Neural progenitor cell (in vitro differentiated cells): ENCODE measurements around the gene C15orf39. TPM values are rescaled to one million over a fixed set of nuclear protein-coding genes. Genes with fewer than 3 reads are reported as not detected.

Source experiments
- DNase-seq: peaks from one replicate; pipeline ENCODE4 v3.0.0-alpha.2; 2016; ENCODE audit warnings: low spot score
- H2AFZ ChIP-seq: fragments of 200-600 bp; sonication (generic); replicated peaks from 2 replicates; pipeline ENCODE4 v1.6.1; 2016; ENCODE audit warnings: antibody characterized with exemption
- H3F3A ChIP-seq: fragments of 200-600 bp; sonication (generic); 2 replicates; pipeline ENCODE4 v1.6.1; 2016; ENCODE audit warnings: antibody characterized with exemption, low read depth
- H3K27ac ChIP-seq: fragments of 200-600 bp; sonication (generic); 2 replicates; pipeline ENCODE4 v1.5.1; 2016; ENCODE audit warnings: mild to moderate bottlenecking
- H3K27me3 ChIP-seq: fragments of 200-600 bp; sonication (generic); 2 replicates; pipeline ENCODE4 v1.6.1; 2016; ENCODE audit warnings: mild to moderate bottlenecking, moderate library complexity
- H3K36me3 ChIP-seq: fragments of 200-600 bp; sonication (generic); 2 replicates; pipeline ENCODE4 v1.5.1; 2016
- H3K4me1 ChIP-seq: fragments of 200-600 bp; sonication (generic); 2 replicates; pipeline ENCODE4 v1.6.1; 2016; ENCODE audit warnings: mixed run types
- H3K4me2 ChIP-seq: fragments of 200-600 bp; sonication (generic); 2 replicates; pipeline ENCODE4 v1.6.1; 2016
- H3K4me3 ChIP-seq: fragments of 200-600 bp; sonication (generic); 2 replicates; pipeline ENCODE4 v1.5.1; 2016
- H3K79me2 ChIP-seq: fragments of 200-600 bp; sonication (generic); 2 replicates; pipeline ENCODE4 v1.6.1; 2016; ENCODE audit warnings: low read depth
- H3K9ac ChIP-seq: fragments of 200-600 bp; sonication (generic); 2 replicates; pipeline ENCODE4 v1.6.1; 2016
- H3K9me3 ChIP-seq: fragments of 200-600 bp; sonication (generic); 2 replicates; pipeline ENCODE4 v1.5.1; 2016; ENCODE audit warnings: low read depth
- H4K20me1 ChIP-seq: fragments of 200-600 bp; sonication (generic); 2 replicates; pipeline ENCODE4 v1.6.1; 2016; ENCODE audit warnings: low read depth
- H3K27ac Mint-ChIP-seq: 3 replicates; pipeline ENCODE4 v1.8.0; 2021; ENCODE audit warnings: mixed read lengths
- H3K27me3 Mint-ChIP-seq: 2 replicates; pipeline ENCODE4 v1.8.0; 2022; ENCODE audit warnings: low read depth, mild to moderate bottlenecking, inconsistent platforms, moderate library complexity, mixed read lengths; ENCODE audit not compliant: insufficient read depth
- H3K36me3 Mint-ChIP-seq: 3 replicates; pipeline ENCODE4 v1.8.0; 2021; ENCODE audit warnings: mixed read lengths
- H3K4me1 Mint-ChIP-seq: 3 replicates; pipeline ENCODE4 v1.8.0; 2021; ENCODE audit warnings: mixed read lengths
- H3K4me3 Mint-ChIP-seq: 3 replicates; pipeline ENCODE4 v1.8.0; 2021; ENCODE audit warnings: mild to moderate bottlenecking, moderate library complexity, mixed read lengths
- H3K9me3 Mint-ChIP-seq: 3 replicates; pipeline ENCODE4 v1.8.0; 2020; ENCODE audit warnings: mixed read lengths
- CTCF ChIP-seq: fragments of 200-600 bp; sonication (generic); IDR thresholded peaks from 2 replicates; pipeline ENCODE4 v1.5.1; 2017; ENCODE audit warnings: antibody characterized with exemption, mild to moderate bottlenecking
- EZH2 ChIP-seq: fragments of 200-600 bp; sonication (generic); IDR thresholded peaks from 2 replicates; pipeline ENCODE4 v1.6.1; 2017; ENCODE audit warnings: antibody characterized with exemption, mild to moderate bottlenecking, moderate library complexity
- EZH2phosphoT487 ChIP-seq: fragments of 200-600 bp; sonication (generic); IDR thresholded peaks from 2 replicates; pipeline ENCODE4 v1.6.1; 2017; ENCODE audit warnings: antibody characterized with exemption
- total RNA-seq: library from RNA; depleted of rRNA; stranded (reverse); fragments of >200 nt; gene quantifications from 2 replicates; pipeline ENCODE4 v1.2.3, GENCODE V29; 2015; ENCODE audit warnings: low replicate concordance

The C15orf39 gene
- total RNA-seq, 1 donor from 2014 or later = 1.2 TPM

DNA sequence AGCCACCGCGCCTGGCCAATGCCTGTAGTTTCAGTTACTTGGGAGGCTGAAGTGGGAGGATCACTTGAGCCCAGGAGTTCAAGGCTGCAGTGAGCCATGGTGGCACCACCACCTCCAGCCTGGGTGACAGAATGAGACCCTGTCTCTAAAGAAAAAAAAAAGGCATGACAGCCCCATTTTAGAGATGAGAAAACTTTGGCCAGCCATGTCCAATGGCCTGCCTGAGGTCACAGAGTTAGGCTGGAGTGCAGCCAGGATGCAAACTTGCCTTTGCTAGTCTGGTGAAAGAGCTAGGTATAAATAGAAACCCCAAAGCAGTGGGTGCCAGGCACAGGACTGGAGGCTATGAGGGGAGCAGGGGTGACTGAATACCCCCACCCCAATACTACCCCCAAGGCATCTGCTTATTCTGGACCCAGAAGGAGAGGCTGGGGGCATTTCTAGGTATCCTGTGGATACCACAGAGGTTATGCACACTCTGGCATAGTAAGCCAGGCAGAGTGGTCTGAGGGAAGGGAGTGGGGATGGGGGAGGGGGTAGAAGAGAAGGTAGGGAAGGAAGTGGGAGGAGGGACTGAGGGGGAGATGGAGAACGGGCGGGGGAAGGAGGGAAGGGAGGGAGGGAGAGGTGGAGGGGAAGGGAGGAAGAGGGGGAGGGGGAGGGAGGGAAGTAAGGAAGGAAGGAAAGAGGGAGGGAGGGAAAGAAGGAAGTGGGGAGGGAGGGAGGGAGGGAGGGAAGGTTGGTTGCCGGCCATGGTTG is 16.2 kb upstream of the C15orf39 start:
- H3K79me2 ChIP-seq = no peaks in the 10 kb centered on the region
- DNase-seq = no peak

GRCh38 chr15:75186044-75186443 is 15.6 kb upstream of the C15orf39 start:
- Mint-ChIP-seq H3K36me3 (no peaks in the 10 kb centered on the region), H3K4me1 (peaks cover 10% of the 10 kb centered on the region), H3K4me3 (no peak overlapping the region), H3K9me3 (no peaks in the 10 kb centered on the region), H3K27me3 (peaks cover 10% of the 10 kb centered on the region), H3K27ac (no peak overlapping the region)
- DNase-seq = no peak
- H3K36me3 ChIP-seq = no peaks in the 10 kb centered on the region
- no peaks in the 10 kb centered on the region for H3F3A ChIP-seq
- peaks cover 16% of the 10 kb centered on the region for H3K4me1 ChIP-seq
- no peak overlapping the region for H2AFZ ChIP-seq
- H3K27me3 ChIP-seq = no peaks in the 10 kb centered on the region
- H3K4me3 ChIP-seq = no peak overlapping the region
- no peak overlapping the region for H3K4me2 ChIP-seq
- no peaks in the 10 kb centered on the region for H3K9me3 ChIP-seq
- no peaks in the 10 kb centered on the region for H3K79me2 ChIP-seq
- no peak overlapping the region for H3K9ac ChIP-seq
- no peaks in the 10 kb centered on the region for H4K20me1 ChIP-seq
- TF ChIP-seq EZH2phosphoT487 = no peak
- TF ChIP-seq EZH2 = no peak
- TF ChIP-seq CTCF = no peak
- H3K27ac ChIP-seq = no peak overlapping the region

More for the DNA sequence above, 16.2 kb upstream of the C15orf39 start:
- H3K4me1 Mint-ChIP-seq = peaks cover 15% of the 10 kb centered on the region
- Histone ChIP-seq H3K4me3 (no peak overlapping the region), H3K27ac (no peak overlapping the region), H4K20me1 (no peaks in the 10 kb centered on the region), H3K9me3 (no peaks in the 10 kb centered on the region), H2AFZ (no peak overlapping the region), H3K27me3 (no peaks in the 10 kb centered on the region), H3K9ac (no peak overlapping the region), H3F3A (peaks cover 4% of the 10 kb centered on the region), H3K36me3 (no peaks in the 10 kb centered on the region), H3K4me1 (peaks cover 17% of the 10 kb centered on the region), H3K4me2 (no peak overlapping the region)
- H3K4me3 Mint-ChIP-seq = no peak overlapping the region
- TF ChIP-seq EZH2 (no peak), CTCF (no peak)
- no peaks in the 10 kb centered on the region for H3K9me3 Mint-ChIP-seq
- no peak overlapping the region for H3K27ac Mint-ChIP-seq
- peaks cover 8% of the 10 kb centered on the region for H3K27me3 Mint-ChIP-seq
- H3K36me3 Mint-ChIP-seq = no peaks in the 10 kb centered on the region

- Mint-ChIP-seq H3K27me3 (peaks cover 12% of the 10 kb centered on the region), H3K36me3 (no peaks in the 10 kb centered on the region), H3K4me3 (no peak overlapping the region), H3K4me1 (peaks cover 9% of the 10 kb centered on the region), H3K27ac (no peak overlapping the region), H3K9me3 (no peaks in the 10 kb centered on the region)
- H3K4me3 ChIP-seq = no peak overlapping the region
- H3F3A ChIP-seq = no peaks in the 10 kb centered on the region
- H3K4me1 ChIP-seq = peaks cover 3% of the 10 kb centered on the region
- H3K4me2 ChIP-seq = no peak overlapping the region
- H3K9me3 ChIP-seq = no peaks in the 10 kb centered on the region
- TF ChIP-seq EZH2phosphoT487 (no peak), CTCF (no peak), EZH2 (no peak)
- no peak overlapping the region for H3K9ac ChIP-seq
- H3K79me2 ChIP-seq = no peaks in the 10 kb centered on the region
- no peaks in the 10 kb centered on the region for H4K20me1 ChIP-seq
- no peak overlapping the region for H2AFZ ChIP-seq
- H3K27me3 ChIP-seq = no peaks in the 10 kb centered on the region
- H3K36me3 ChIP-seq = no peaks in the 10 kb centered on the region
- no peak overlapping the region for H3K27ac ChIP-seq
- DNase-seq = no peak
Measured at GRCh38 chr15:75188499-75188898, 13.2 kb upstream of the C15orf39 start.
